ENCODE measurements around the gene CCDC60.

Gene CCDC60

DNA sequence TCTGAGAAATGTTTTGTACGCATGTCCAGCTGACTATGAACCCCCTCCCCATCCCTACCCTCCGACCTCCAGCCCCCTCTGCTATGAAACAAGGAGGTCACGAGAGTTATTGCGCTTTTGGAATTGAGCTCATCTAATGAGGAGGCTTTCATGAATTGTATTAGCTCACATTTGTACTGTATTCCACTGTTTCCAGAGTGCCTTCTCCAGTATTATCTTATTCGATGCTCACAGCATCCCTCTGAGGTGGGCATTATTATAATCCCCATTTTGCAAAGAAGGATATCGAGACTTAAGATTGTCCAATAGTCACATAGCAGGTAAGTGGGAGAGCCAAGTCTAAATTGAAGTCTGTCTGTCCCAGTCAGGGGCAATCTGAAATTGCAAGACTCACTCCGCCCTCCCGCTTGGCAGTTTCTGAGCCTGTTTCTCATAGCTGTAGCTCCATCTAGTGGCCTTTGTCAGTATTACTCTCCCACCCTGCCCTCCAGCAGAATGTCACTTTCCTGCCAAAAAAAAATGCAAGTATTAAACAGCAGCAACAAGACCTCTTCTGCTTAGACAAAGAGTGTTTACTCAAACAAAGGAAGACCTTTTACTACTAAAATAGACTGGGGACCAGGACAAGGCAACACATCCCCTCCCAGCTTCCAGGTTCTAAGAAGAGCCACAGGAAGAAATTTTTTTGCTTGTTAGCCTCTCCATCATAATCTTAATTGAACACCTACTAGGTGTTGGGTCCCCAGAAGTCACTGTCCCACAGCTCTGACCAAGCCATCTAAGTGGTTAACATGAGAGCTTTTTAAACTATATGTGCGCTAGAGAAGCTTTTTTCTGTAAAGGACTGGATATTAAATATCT is 210.5 kb downstream of the CCDC60 start:
- Histone ChIP-seq H3K9me3 (ENCODE audit: control insufficient read depth in 1 of 2, low read length in 2 of 2) (no peaks in the 10 kb centered on the region), H3K9ac (ENCODE audit: low read depth in 1 of 2, low read length in 2 of 2) (no peak overlapping the region), H3K27me3 (ENCODE audit: control insufficient read depth in 1 of 2, insufficient read depth in 2 of 2, low read length in 2 of 2) (no peaks in the 10 kb centered on the region), H3K4me1 (ENCODE audit: control insufficient read depth in 1 of 2, insufficient read depth in 2 of 2, low read length in 2 of 2) (no peaks in the 10 kb centered on the region), H3K27ac (ENCODE audit: low read depth, low read length) (no peak overlapping the region), H3K36me3 (ENCODE audit: control insufficient read depth in 1 of 2, insufficient read depth in 2 of 2, low read length in 2 of 2) (no peaks in the 10 kb centered on the region), H3K4me3 (ENCODE audit: low read depth in 1 of 2, low read length in 2 of 2) (no peak overlapping the region)

GRCh38 chr12:119546340-119546739 is 211.8 kb downstream of the CCDC60 start:
- no peak overlapping the region for H3K9ac ChIP-seq (ENCODE audit: low read depth in 1 of 2, low read length in 2 of 2)
- H3K4me3 ChIP-seq (ENCODE audit: low read depth in 1 of 2, low read length in 2 of 2): no peak overlapping the region
- H3K9me3 ChIP-seq (ENCODE audit: control insufficient read depth in 1 of 2, low read length in 2 of 2): no peaks in the 10 kb centered on the region
- no peak overlapping the region for H3K27ac ChIP-seq (ENCODE audit: low read depth, low read length)
- no peaks in the 10 kb centered on the region for H3K27me3 ChIP-seq (ENCODE audit: control insufficient read depth in 1 of 2, insufficient read depth in 2 of 2, low read length in 2 of 2)
- H3K36me3 ChIP-seq (ENCODE audit: control insufficient read depth in 1 of 2, insufficient read depth in 2 of 2, low read length in 2 of 2): no peaks in the 10 kb centered on the region
- no peaks in the 10 kb centered on the region for H3K4me1 ChIP-seq (ENCODE audit: control insufficient read depth in 1 of 2, insufficient read depth in 2 of 2, low read length in 2 of 2)

DNA sequence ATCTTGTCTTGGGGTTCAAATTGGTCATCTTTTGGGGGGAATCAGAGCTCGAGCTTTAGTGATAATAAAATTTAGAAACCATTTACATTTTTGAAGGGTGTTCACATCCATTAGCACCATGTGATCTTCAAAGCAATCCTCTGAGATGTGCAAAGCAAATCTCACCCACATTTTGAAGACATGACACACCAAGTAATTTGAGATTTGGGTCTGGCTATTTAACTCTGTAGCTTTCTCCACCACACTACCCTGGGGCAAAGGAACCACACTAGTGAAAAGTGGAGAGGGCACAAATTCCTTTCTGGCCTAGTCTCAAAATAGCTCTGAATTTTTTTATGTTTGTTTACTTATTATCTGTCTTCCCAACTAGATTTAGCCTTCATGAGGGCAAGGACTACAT is 212.5 kb downstream of the CCDC60 start:
- H3K36me3 ChIP-seq (ENCODE audit: control insufficient read depth in 1 of 2, insufficient read depth in 2 of 2, low read length in 2 of 2): no peaks in the 10 kb centered on the region
- H3K9me3 ChIP-seq (ENCODE audit: control insufficient read depth in 1 of 2, low read length in 2 of 2): no peaks in the 10 kb centered on the region
- H3K27ac ChIP-seq (ENCODE audit: low read depth, low read length): no peak overlapping the region
- H3K9ac ChIP-seq (ENCODE audit: low read depth in 1 of 2, low read length in 2 of 2): no peak overlapping the region
- H3K27me3 ChIP-seq (ENCODE audit: control insufficient read depth in 1 of 2, insufficient read depth in 2 of 2, low read length in 2 of 2): no peaks in the 10 kb centered on the region
- H3K4me3 ChIP-seq (ENCODE audit: low read depth in 1 of 2, low read length in 2 of 2): no peak overlapping the region
- H3K4me1 ChIP-seq (ENCODE audit: control insufficient read depth in 1 of 2, insufficient read depth in 2 of 2, low read length in 2 of 2): no peaks in the 10 kb centered on the region

DNA sequence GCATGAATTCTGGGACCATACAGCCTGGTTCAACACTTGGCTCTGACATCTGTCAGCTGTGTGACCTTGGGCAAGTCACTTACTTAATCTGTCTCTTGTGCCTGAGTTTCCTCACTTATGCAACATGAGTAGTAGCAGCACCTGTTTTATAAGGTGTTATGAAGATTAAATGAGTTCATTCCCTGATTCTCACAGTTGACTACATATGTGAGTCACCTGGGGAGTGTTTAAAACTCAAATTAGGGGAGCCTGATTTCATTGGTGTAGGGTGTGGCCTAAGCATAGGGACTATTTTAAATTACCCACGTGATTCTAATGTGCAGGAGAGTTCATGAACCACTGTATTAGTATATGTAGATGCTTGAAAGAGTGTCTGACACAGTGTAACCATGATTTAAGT is 222.3 kb downstream of the CCDC60 start:
- no peaks in the 10 kb centered on the region for H3K9me3 ChIP-seq (ENCODE audit: control insufficient read depth in 1 of 2, low read length in 2 of 2)
- H3K4me1 ChIP-seq (ENCODE audit: control insufficient read depth in 1 of 2, insufficient read depth in 2 of 2, low read length in 2 of 2): no peaks in the 10 kb centered on the region
- H3K4me3 ChIP-seq (ENCODE audit: low read depth in 1 of 2, low read length in 2 of 2): no peak overlapping the region
- H3K27me3 ChIP-seq (ENCODE audit: control insufficient read depth in 1 of 2, insufficient read depth in 2 of 2, low read length in 2 of 2): no peaks in the 10 kb centered on the region
- H3K36me3 ChIP-seq (ENCODE audit: control insufficient read depth in 1 of 2, insufficient read depth in 2 of 2, low read length in 2 of 2): no peaks in the 10 kb centered on the region
- no peak overlapping the region for H3K9ac ChIP-seq (ENCODE audit: low read depth in 1 of 2, low read length in 2 of 2)
- no peak overlapping the region for H3K27ac ChIP-seq (ENCODE audit: low read depth, low read length)

- Histone ChIP-seq H3K9ac (ENCODE audit: low read depth in 1 of 2, low read length in 2 of 2) (no peak overlapping the region), H3K9me3 (ENCODE audit: control insufficient read depth in 1 of 2, low read length in 2 of 2) (no peaks in the 10 kb centered on the region), H3K27me3 (ENCODE audit: control insufficient read depth in 1 of 2, insufficient read depth in 2 of 2, low read length in 2 of 2) (no peaks in the 10 kb centered on the region), H3K27ac (ENCODE audit: low read depth, low read length) (no peak overlapping the region), H3K4me1 (ENCODE audit: control insufficient read depth in 1 of 2, insufficient read depth in 2 of 2, low read length in 2 of 2) (no peaks in the 10 kb centered on the region), H3K36me3 (ENCODE audit: control insufficient read depth in 1 of 2, insufficient read depth in 2 of 2, low read length in 2 of 2) (no peaks in the 10 kb centered on the region), H3K4me3 (ENCODE audit: low read depth in 1 of 2, low read length in 2 of 2) (no peak overlapping the region)
These were observed 230.9 kb downstream of the CCDC60 start for GRCh38 chr12:119565404-119565803.

DNA sequence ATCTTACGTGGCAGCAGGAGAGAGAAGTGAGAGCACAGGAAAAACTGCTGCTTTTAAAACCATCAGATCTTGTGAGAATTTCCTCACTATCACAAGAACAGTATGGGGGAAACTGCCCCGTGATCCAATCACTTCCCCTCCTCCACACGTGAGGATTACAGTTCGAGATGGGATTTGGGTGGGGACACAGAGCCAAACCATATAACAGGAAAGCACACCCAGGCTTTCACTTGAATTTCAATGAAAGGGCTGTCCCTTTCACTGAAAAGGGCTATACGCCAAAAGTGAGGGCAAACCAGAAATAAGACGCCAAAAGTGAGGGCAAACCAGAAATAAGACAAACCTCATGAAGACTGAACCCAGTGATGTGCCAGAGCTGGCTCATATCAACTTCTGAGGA is 236.2 kb downstream of the CCDC60 start:
- Histone ChIP-seq H3K27me3 (ENCODE audit: control insufficient read depth in 1 of 2, insufficient read depth in 2 of 2, low read length in 2 of 2) (no peaks in the 10 kb centered on the region), H3K4me1 (ENCODE audit: control insufficient read depth in 1 of 2, insufficient read depth in 2 of 2, low read length in 2 of 2) (no peaks in the 10 kb centered on the region), H3K9ac (ENCODE audit: low read depth in 1 of 2, low read length in 2 of 2) (no peak overlapping the region), H3K9me3 (ENCODE audit: control insufficient read depth in 1 of 2, low read length in 2 of 2) (no peaks in the 10 kb centered on the region), H3K36me3 (ENCODE audit: control insufficient read depth in 1 of 2, insufficient read depth in 2 of 2, low read length in 2 of 2) (no peaks in the 10 kb centered on the region), H3K27ac (ENCODE audit: low read depth, low read length) (no peak overlapping the region), H3K4me3 (ENCODE audit: low read depth in 1 of 2, low read length in 2 of 2) (no peak overlapping the region)

DNA sequence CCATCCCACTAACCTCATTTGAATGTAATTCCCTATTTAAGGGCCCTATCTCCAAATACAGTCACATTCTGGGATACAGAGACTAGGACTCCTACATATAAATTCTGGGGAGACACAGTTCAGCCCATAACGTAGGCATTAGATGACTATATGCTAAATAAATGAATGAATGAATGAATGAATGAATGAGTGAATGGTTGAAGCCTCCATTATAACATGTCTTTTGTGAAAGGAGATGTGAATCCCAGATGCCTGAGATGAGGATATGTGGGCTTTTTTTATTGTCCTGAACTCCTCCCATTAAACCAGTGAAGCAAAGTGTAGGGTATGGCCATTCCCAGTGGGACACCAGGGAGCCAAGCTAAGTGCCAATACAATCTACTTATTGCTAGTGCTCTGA is 238.6 kb downstream of the CCDC60 start:
- no peaks in the 10 kb centered on the region for H3K9me3 ChIP-seq (ENCODE audit: control insufficient read depth in 1 of 2, low read length in 2 of 2)
- no peaks in the 10 kb centered on the region for H3K27me3 ChIP-seq (ENCODE audit: control insufficient read depth in 1 of 2, insufficient read depth in 2 of 2, low read length in 2 of 2)
- no peaks in the 10 kb centered on the region for H3K36me3 ChIP-seq (ENCODE audit: control insufficient read depth in 1 of 2, insufficient read depth in 2 of 2, low read length in 2 of 2)
- H3K4me3 ChIP-seq (ENCODE audit: low read depth in 1 of 2, low read length in 2 of 2): no peak overlapping the region
- H3K9ac ChIP-seq (ENCODE audit: low read depth in 1 of 2, low read length in 2 of 2): no peak overlapping the region
- H3K27ac ChIP-seq (ENCODE audit: low read depth, low read length): no peak overlapping the region
- no peaks in the 10 kb centered on the region for H3K4me1 ChIP-seq (ENCODE audit: control insufficient read depth in 1 of 2, insufficient read depth in 2 of 2, low read length in 2 of 2)

GRCh38 chr12:119574255-119574654 is 239.7 kb downstream of the CCDC60 start:
- Histone ChIP-seq H3K27me3 (ENCODE audit: control insufficient read depth in 1 of 2, insufficient read depth in 2 of 2, low read length in 2 of 2) (no peaks in the 10 kb centered on the region), H3K9ac (ENCODE audit: low read depth in 1 of 2, low read length in 2 of 2) (no peak overlapping the region), H3K9me3 (ENCODE audit: control insufficient read depth in 1 of 2, low read length in 2 of 2) (no peaks in the 10 kb centered on the region), H3K4me1 (ENCODE audit: control insufficient read depth in 1 of 2, insufficient read depth in 2 of 2, low read length in 2 of 2) (no peaks in the 10 kb centered on the region), H3K4me3 (ENCODE audit: low read depth in 1 of 2, low read length in 2 of 2) (no peak overlapping the region), H3K27ac (ENCODE audit: low read depth, low read length) (no peak overlapping the region), H3K36me3 (ENCODE audit: control insufficient read depth in 1 of 2, insufficient read depth in 2 of 2, low read length in 2 of 2) (no peaks in the 10 kb centered on the region)

- Histone ChIP-seq H3K36me3 (ENCODE audit: control insufficient read depth in 1 of 2, insufficient read depth in 2 of 2, low read length in 2 of 2) (no peaks in the 10 kb centered on the region), H3K27ac (ENCODE audit: low read depth, low read length) (no peak overlapping the region), H3K4me1 (ENCODE audit: control insufficient read depth in 1 of 2, insufficient read depth in 2 of 2, low read length in 2 of 2) (no peaks in the 10 kb centered on the region), H3K9ac (ENCODE audit: low read depth in 1 of 2, low read length in 2 of 2) (no peak overlapping the region), H3K4me3 (ENCODE audit: low read depth in 1 of 2, low read length in 2 of 2) (no peak overlapping the region), H3K9me3 (ENCODE audit: control insufficient read depth in 1 of 2, low read length in 2 of 2) (no peaks in the 10 kb centered on the region), H3K27me3 (ENCODE audit: control insufficient read depth in 1 of 2, insufficient read depth in 2 of 2, low read length in 2 of 2) (no peaks in the 10 kb centered on the region)
These were observed 241.7 kb downstream of the CCDC60 start for GRCh38 chr12:119576118-119576810.

GRCh38 chr12:119576915-119577314 is 242.4 kb downstream of the CCDC60 start:
- no peaks in the 10 kb centered on the region for H3K27me3 ChIP-seq (ENCODE audit: control insufficient read depth in 1 of 2, insufficient read depth in 2 of 2, low read length in 2 of 2)
- H3K4me3 ChIP-seq (ENCODE audit: low read depth in 1 of 2, low read length in 2 of 2): no peak overlapping the region
- no peak overlapping the region for H3K27ac ChIP-seq (ENCODE audit: low read depth, low read length)
- H3K36me3 ChIP-seq (ENCODE audit: control insufficient read depth in 1 of 2, insufficient read depth in 2 of 2, low read length in 2 of 2): no peaks in the 10 kb centered on the region
- no peaks in the 10 kb centered on the region for H3K9me3 ChIP-seq (ENCODE audit: control insufficient read depth in 1 of 2, low read length in 2 of 2)
- H3K9ac ChIP-seq (ENCODE audit: low read depth in 1 of 2, low read length in 2 of 2): no peak overlapping the region
- H3K4me1 ChIP-seq (ENCODE audit: control insufficient read depth in 1 of 2, insufficient read depth in 2 of 2, low read length in 2 of 2): no peaks in the 10 kb centered on the region
